ENCODE data around the gene ATIC. TPM values are rescaled to one million over a fixed set of nuclear protein-coding genes. Genes with fewer than 3 reads are reported as not detected.

Gene ATIC
- total and polyA plus RNA-seq, 12 donors = 36.1 to 106 (median 48.0) TPM

DNA sequence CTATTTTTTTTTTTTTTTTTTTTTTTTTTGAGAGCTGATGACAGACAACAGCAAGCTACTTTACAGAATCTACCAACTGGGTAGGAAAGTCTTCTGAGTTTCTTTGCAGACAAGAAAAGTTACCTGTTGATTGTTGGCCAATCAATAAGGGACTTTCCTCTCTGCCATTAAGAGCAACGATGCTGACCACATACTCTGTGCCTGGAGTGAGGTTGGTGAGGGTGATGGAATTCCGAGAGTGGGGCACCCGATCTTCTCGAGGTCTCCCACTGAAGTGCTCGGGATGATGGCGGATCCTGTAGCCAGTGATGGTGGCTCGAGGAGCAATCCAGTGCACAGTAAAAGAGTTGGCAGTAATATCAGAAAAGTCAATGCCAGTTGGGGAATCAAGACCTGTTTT, 74.7 kb downstream of the ATIC start:
- no peaks in the 10 kb centered on the region for H3K9me3 ChIP-seq
- H3K27me3 ChIP-seq = no peaks in the 10 kb centered on the region
- TF ChIP-seq, protein P1, sequence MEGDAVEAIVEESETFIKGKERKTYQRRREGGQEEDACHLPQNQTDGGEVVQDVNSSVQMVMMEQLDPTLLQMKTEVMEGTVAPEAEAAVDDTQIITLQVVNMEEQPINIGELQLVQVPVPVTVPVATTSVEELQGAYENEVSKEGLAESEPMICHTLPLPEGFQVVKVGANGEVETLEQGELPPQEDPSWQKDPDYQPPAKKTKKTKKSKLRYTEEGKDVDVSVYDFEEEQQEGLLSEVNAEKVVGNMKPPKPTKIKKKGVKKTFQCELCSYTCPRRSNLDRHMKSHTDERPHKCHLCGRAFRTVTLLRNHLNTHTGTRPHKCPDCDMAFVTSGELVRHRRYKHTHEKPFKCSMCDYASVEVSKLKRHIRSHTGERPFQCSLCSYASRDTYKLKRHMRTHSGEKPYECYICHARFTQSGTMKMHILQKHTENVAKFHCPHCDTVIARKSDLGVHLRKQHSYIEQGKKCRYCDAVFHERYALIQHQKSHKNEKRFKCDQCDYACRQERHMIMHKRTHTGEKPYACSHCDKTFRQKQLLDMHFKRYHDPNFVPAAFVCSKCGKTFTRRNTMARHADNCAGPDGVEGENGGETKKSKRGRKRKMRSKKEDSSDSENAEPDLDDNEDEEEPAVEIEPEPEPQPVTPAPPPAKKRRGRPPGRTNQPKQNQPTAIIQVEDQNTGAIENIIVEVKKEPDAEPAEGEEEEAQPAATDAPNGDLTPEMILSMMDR (IDR thresholded peaks at IDR 0.05) = no peak
- no peak overlapping the region for H3K27ac ChIP-seq
- no peaks in the 10 kb centered on the region for H3K4me1 ChIP-seq
- WGBS, 2 donors = 97 to 98% methylated on average over 7 of the region's 7 CpGs
- intact Hi-C loops (cut with DNase I) = no loop called here
- ATAC-seq (no peak), DNase-seq (no peak)
- no peak overlapping the region for H3K4me3 ChIP-seq
- peaks cover 0 to 99% (median 14%) of the 10 kb centered on the region in 9 donors for H3K36me3 ChIP-seq

DNA sequence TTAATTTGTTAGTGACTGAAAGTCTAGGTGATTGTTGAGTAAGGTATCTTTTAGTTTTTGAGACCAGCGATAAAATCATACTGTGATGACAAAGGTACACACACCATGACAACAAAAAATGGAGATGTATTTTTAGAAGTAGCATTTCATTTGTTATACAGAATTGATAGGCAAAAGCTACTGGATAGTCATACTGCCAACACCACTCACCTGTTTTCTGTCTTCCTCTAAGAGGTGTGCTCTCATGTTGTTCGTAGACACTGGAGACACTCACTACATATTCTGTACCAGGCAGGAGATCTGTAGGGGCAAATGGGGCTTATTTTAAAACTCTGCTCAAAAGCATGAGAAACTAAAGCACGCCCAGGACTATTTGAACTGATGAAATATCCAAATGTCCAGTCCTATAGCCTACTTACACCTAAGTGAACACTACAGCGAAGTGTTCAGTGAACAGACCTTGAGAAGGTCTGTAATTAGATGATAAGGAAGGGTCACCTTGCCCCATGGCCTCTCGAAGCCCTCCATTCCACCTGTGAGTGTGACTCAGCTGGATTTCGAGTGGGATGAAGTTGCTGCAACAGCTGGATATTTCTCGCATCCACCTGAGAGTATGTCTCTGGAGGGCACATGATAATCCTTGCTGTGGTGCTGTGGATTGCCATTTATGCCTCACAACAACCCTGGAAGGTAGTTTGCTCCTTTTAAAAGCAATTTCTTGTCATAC, 76.3 kb downstream of the ATIC start:
- Histone ChIP-seq H3K27ac (no peak overlapping the region), H3K4me3 (no peak overlapping the region), H3K36me3 (peaks cover 0 to 99% (median 17%) of the 10 kb centered on the region in 9 donors), H3K27me3 (no peaks in the 10 kb centered on the region), H3K9me3 (no peaks in the 10 kb centered on the region), H3K4me1 (no peaks in the 10 kb centered on the region)
- intact Hi-C loops (cut with DNase I) = no loop called here
- TF ChIP-seq, protein P1 (IDR thresholded peaks at IDR 0.05) = no peak
- ATAC-seq (no peak), DNase-seq (no peak)
- 88 to 89% methylated on average over 7 of the region's 7 CpGs for WGBS, 2 donors

DNA sequence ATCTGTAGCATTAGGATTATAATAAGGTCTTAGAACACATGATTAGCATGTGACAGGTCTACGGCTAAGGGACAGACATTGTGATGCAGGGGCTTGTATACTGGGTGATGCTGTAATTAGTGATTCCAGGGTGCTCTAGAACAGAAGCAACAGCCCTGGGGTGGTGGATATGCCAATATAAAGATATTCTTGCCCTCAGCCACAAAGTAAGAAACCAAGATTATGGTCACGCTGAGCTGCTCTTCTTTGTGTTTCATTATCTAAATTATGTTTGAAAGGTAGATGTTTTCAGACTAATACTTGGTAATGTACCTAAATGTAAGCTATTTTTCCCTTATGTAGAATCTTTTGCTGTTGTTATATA, 78.7 kb downstream of the ATIC start:
- DNase-seq = no peak
- Histone ChIP-seq H3K27ac (no peak overlapping the region), H3K27me3 (no peaks in the 10 kb centered on the region), H3K36me3 (peaks cover 0 to 100% (median 11%) of the 10 kb centered on the region in 9 donors), H3K9me3 (no peaks in the 10 kb centered on the region), H3K4me1 (no peaks in the 10 kb centered on the region), H3K4me3 (no peak overlapping the region)
- ATAC-seq = no peak
- 91 to 94% methylated on average over 2 of the region's 2 CpGs for WGBS, 2 donors
- TF ChIP-seq, protein P1 (IDR thresholded peaks at IDR 0.05) = no peak
- intact Hi-C loops (cut with DNase I) = no loop called here

DNA sequence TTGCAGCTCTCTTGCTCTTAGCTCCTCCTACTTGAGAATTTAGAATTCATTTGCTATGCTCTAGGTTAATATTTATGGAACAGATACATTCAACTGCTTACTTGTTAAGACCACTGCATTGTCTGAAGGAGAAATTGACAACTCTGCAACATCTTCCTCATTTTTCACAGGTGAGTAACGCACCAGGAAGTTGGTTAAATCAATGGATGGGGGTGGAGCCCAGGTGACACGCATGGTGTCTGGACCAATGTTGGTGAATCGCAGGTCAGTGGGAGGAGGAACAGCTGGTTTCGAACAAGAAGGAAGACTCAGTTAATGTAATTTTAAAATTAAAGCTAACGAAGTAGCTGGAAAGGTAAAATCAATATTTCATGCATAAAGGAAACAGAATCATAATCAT, 79.7 kb downstream of the ATIC start:
- no peaks in the 10 kb centered on the region for H3K27me3 ChIP-seq
- ATAC-seq = no peak
- no peak for DNase-seq
- no peak overlapping the region for H3K4me3 ChIP-seq
- 96 to 97% methylated on average over 5 of the region's 5 CpGs for WGBS, 2 donors
- H3K27ac ChIP-seq = no peak overlapping the region
- TF ChIP-seq, protein P1 (IDR thresholded peaks at IDR 0.05) = no peak
- no peaks in the 10 kb centered on the region for H3K4me1 ChIP-seq
- intact Hi-C loops (cut with DNase I) = no loop called here
- peaks cover 0 to 100% (median 14%) of the 10 kb centered on the region in 9 donors for H3K36me3 ChIP-seq
- H3K9me3 ChIP-seq = no peaks in the 10 kb centered on the region
